ENCODE measurements around the gene ANKRD2.

- TF ChIP-seq POLR2AphosphoS5 (IDR thresholded peaks at IDR 0.05; ENCODE audit: low read depth, low read length) (no peak), POLR2A (IDR thresholded peaks at IDR 0.05; ENCODE audit: low read depth, low read length) (no peak)
These were observed 16.9 kb downstream of the ANKRD2 start, which contains the start of gene C10orf62 for GRCh38 chr10:97589479-97589878.
